Kidney tubule cell (primary cell): ENCODE results near the gene PRKX.
"Not testable (repeated sequence)": the region's sequence is repeated elsewhere in the genome, so short reads cannot be mapped to it uniquely, and the experiment has no call there.

ENCODE experiments used
- DNase-seq: peaks from one replicate; pipeline ENCODE4 v3.0.0-alpha.2; 2018; ENCODE audit warnings: low spot score

The PRKX gene

DNA sequence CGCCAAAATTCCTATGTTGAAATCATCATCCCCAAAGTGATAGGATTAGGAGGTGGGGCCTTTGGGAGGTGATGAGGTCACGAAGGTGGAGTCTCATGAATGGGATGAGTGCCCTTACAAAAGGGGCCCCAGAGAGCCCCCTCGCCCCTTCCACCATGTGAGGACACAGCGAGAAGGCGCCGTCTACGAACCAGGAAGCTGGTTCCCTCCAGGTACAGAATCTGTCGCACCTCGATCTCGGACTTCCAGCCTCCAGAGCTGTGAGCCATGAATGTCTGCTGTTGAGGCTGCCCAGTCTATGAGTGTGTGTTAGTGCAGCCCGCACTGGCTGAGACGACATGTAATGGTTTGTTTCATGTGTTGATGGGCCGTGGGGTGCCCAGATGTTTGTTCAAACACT is 60.3 kb downstream of the PRKX start:
- DNase-seq: no peak

DNA sequence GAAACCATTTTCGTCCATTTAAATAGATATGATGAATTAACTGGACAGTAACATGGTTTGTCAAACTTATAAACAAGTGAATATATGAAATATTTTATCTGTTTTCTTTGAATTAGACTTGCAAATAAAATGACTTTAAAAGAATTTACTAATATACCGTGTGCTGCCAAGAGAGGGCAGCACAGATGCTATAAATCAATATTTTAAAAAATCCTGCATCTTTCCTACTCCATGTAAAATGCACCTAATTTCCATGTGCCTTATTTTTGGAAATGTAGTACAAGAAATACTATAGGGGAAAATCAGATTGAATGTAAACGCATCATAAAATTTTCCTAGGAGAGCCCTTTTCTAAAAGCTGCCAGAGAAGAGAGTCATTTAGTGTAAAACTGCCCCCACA is 62.2 kb downstream of the PRKX start:
- peak; percentile 44 for DNase-seq

DNA sequence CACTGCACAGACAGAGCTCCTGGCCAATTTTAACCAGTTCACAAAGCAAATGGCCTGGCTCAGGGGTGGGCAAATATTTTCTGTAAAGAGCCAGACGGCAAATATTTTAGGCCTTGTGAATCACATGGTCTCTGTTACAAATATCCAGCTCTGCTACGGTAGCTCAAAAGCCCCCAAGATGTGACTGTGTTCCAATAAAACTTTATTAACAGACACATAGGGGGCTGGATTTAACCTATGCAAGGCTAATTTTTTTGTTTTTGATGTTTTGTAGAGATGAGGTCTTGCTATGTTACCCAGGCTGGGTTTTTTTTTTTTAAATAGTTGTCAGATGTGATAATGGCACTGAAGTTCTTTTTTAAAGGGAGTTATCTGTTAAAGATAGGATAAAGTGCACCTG is 65.4 kb downstream of the PRKX start:
- DNase-seq: no peak

DNA sequence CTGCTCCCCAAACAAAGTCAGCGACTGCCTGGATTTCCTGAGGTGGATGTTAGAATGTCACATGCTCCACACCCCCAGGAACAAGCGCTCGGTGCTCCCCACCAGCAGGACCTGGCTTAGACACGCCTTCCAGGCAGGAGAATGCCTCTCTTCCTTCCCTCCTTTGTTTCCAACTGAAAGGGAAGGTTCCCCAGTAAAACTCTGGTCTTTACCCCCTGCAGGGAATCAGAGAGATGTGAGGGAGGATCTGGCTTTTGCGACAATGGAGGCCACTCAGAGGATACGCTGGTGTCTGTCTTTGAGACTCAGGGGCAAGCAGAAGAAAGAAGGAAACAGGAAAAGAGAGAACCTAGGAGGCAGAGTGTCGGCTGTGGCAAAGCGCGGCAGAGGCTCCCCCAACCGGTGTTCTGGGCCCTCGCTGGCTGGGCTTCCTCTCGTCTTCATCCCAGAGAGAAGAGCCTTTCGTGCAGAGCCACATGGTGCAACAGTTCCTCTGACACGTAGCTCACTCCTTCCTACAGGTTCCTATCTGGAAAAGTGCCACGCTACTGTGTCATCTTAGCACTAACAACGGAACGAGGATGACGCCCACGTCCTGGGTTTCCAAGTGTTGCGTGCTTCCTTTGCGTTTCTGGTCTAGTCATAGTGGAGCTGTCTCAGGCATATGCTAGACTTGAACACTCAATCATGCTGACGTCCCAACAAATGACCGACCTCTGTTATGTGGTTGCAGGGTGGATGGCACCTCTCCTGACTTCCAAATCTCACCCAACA is 73.4 kb downstream of the PRKX start:
- DNase-seq: not testable (repeated sequence)

DNA sequence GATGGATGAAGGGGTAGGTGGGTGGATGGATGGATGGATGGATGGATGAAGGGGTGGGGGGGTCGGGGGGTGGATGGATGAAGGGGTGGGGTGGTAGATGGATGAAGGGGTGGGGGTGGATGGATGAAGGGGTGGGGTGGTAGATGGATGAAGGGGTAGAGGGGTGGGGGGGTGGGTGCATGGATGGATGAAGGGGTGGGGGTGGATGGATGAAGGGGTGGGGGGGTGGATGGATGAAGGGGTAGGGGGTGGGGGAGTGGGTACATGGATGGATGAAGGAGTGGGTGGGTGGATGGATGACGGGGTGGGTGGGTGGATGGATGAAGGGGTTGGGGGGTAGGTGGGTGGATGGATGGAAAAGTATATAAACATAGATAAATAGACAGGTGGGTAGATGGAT is 74.2 kb downstream of the PRKX start:
- DNase-seq: no peak

DNA sequence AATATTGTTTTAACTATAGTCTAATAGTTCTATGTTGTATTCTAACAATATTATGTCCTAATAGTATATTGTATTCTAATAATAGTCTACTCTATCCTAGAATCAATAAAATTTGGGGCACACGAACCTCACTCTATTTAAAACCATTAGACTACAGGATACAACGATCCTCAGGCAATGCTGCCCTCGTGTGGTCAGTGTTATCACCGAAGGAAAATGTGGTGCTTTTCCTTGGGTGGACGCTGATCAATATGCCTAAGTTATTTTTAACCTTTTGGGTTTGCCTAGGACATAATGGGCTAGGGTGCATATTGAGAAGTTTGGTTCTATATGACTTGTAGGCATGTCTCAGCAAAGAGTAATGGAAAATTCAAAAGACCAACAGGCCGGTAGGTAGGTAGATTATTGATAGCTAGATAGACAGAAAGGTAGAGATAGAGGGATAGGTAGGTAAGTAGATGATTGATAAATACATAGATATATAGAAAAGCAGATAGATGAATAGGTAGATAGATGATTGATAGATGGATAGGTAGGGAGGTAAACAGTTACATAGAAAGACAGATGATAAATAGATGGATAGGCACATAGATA is 75.1 kb downstream of the PRKX start:
- DNase-seq: peak; percentile 44

DNA sequence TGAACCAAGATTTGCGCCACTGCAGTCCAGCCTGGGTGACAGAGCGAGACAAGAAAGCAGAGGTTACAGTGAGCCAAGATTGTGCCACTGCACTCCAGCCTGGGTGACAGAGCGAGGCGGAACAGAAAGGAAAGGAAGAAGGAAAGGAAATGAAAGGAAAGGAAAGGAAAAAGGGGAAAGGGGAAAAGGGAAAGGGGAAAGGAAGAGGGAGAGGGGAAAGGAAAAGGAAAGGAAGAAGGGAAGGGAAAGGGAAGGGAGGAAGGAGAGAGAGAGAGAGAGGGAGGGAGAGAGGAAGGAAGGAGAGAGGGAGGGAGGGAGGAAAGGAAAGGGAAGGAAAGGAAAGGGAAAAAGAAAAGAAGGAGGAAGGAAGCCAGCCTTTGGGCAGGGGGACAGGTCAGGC is 76.6 kb downstream of the PRKX start:
- DNase-seq: no peak

DNA sequence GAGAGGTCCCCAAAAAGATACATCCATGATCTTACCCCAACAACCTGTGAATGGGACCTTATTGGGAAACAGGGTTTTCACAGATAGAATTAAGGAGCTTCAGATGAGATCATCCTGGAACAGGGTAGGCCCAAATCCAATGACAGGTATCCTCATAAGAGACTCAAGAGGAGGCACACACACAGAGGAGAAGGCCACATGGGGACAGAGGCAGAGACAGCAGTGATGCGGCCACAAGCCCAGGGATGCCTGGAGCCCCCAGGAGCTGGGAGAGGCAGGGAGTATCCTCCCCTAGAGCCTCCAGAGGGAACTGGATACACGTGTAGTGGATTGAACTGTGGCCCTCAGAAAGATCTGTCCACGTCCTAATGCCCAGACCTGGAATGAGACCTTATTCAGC is 82.3 kb downstream of the PRKX start:
- DNase-seq: no peak

DNA sequence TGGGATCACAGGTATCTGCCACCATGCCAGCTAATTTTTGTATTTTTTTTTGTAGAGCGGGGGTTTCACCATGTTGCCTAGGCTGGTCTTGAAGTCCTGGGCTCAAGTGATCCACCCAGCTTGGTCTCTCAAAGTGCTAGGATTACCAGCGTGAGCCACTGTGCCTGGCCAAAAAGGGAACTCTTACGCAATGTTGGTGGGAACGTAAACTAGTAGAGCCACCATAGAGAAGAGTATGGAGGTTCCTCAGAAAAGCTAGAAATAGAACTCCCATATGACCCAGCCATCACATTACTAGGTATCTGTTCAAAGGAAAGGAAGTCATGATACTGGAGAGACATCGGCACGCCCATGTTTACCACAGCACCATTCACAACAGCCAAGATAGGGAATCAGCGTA is 85.9 kb downstream of the PRKX start:
- DNase-seq: no peak

DNA sequence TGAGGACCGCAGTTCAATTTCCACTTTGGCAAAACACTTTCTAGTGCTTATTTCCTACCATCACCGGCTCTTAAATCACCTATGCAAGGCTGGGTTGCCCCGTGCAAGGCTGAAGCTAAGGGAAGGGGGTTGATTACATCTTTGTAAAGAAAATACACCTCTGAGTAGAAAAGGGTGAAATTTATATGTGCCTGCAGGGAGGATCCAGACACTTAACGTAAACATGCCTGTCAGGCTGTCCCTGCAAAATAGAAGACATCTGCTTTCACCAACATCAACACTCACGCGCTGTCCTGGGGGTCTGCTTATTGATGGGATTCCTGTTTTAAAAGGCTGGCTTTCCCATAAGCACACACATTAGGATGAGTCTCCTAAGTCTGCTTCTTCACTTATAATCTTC is 92.0 kb downstream of the PRKX start:
- DNase-seq: no peak

DNA sequence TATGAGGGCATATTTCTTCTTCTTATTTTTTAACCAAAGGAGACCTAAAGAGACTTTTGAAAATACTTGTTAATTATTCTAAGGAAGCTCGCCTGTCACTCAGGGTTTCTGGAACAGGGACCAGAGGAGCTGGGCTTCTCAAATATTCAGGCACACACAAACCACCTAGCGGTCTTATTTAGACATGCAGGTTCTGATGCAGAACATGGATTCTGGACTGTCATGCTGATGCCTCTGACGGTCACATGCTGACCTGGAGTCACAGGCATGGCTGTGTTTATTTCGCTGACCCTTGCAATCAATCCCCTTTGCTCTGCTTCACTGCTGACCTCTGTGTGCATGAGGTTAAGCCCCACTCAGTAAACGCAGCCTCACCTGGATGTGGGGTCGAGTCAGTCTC is 101.7 kb downstream of the PRKX start:
- not testable (repeated sequence) for DNase-seq

DNA sequence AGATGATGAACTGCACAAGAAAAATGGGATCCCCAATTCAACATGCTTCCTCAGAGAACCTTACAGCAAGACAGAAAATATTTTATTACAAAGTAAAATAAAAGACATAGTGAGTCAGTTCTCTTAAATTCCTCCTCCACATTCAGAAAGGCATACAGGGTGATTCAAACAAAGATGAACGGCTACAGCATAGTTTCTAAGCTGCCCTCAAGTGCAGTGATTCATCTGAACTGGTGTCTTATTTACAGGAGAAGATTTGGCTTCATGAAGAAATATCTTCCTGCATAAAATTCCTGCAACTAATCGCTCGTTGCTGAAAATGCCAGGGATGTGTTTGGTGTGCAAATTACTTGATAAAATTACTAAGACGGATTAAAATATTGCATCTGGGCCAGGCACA is 103.6 kb downstream of the PRKX start:
- peak; percentile 51 for DNase-seq

DNA sequence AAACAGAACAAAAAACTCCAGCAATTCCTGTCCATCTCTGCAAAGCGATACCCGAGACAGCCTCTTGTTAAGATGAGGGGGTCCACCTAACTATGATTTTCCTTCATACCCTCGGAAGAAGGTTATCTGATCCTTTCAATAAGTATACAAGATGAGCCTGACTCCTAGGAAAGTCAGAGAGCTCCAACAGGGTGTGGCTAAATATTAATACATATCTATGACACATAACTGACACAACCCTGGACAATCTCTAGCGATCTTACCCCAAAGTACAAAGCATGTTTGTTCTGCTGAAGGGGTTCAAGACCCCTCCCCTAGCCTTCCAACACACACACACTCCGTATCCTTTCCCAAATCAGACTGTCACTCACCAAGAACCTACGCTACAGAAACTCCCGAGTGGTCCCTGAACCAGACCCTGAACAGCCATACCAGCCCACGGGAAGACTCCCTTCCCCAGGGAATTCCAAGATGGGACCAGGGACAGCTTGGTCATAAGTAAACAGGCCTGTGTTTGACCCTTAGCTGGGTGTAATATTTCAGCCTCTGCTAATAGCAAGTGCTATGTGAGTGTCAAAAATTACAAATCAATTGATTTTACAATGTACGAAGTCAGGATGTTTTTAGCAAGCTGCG is 110.3 kb downstream of the PRKX start:
- no peak for DNase-seq

DNA sequence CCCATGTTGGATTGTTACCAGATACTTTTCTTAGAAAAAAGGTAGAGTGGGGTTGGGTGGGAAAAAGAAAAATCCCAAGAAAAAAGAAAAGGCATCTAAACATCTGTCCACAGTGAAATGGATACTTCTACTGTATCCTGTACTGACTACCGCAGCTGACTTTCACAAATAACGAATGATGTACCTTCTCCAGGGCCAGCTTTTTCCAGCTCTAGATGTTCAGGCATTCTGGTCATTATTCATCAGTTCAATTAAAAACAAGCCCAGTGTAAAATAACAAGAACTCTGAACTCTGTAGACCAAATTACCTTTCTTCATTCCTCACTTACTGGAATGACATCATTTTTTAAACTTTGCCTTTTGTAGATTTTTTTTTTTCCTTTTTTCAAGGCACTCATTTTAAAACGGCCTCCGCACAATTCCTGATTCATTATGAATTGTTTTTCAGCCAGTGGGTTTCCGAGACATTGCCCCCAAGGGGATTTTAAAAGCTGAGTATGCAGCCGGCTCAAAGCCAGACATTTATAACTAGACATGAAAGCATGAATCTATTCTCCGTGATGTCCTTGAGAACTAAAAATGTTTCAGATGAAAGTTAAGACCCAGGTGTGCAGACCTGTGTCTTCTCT is 113.5 kb downstream of the PRKX start:
- no peak for DNase-seq

DNA sequence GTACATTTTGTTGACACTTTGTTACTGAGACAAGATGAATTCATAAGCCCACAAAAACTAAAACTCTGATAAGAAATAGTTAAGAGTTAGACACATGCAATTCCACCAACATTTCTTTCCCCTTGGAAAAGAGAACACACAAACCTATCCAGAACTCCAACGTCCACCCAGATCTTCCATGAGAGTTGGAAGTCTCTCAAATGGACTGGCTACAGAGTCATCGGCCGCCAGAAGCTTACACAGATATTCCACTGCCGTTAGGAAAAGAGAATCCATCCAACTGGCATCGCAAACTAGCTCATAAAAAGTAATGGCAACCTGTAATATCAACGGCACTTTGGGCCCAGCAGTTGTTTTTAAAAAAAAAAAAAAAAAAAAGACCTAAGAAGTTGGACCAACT is 114.7 kb downstream of the PRKX start:
- no peak for DNase-seq

DNA sequence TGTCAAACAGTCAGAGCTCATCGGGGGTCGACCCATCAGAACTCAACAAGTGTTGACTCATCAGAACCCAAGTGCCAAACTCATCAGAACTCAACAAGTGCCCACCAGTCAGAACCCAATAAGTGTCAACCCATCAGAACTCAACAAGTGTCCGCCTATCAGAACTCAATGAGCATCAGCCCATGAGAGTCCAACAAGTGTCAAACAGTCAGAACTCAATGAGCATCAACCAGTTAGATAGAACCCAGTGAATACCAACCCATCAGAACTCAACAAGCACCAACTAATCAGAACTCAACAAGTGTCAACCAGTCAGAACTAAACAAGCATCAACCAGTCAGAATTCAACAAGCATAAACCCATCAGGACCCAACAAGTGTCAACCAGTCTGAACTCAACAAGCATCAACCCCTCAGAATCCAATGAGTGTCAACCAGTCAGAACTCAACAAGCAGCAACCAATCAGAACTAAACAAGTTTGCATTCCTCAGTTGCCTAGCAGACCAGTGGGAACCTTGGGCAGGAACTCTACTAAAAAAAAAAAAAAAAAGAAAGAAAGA is 115.3 kb downstream of the PRKX start:
- DNase-seq: no peak

DNA sequence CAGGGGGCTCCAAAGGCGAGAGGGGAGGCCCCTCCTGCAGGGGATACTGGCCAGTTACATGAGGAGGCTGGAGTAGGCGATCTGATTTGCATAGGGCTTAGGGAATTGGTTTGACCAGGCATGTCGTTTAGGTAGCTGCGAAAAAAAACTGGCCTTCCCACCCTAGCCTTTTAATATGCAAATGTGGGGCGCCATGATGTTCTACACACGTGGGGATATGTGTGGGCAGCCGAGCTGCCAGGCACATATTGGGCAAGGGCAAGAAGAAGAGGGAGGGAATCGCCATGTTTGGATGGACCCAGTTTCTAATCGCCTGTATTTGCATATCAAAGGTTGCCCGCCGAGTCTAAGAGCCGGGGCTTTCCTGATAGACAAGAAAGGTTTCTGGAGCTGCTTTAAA is 121.3 kb downstream of the PRKX start:
- DNase-seq: no peak

DNA sequence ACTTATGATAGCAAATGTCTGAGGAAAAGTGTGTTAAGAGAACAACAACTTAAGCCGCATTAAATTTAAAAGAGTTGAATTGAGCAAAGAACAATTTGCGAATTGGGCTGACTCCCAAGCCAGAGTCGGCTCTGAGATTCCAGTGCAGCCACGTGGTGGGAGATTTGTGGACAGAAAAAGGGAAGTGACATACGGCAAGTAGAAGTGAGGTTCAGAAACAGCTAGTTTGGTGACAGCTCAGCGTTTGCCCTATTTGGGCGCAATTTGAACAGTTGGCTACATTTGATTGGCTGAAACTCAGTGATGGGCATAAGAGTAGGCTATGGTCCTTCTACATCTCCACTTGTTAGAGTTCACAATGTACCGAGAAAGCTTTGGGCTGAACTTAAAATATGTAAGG is 124.0 kb downstream of the PRKX start:
- no peak for DNase-seq

DNA sequence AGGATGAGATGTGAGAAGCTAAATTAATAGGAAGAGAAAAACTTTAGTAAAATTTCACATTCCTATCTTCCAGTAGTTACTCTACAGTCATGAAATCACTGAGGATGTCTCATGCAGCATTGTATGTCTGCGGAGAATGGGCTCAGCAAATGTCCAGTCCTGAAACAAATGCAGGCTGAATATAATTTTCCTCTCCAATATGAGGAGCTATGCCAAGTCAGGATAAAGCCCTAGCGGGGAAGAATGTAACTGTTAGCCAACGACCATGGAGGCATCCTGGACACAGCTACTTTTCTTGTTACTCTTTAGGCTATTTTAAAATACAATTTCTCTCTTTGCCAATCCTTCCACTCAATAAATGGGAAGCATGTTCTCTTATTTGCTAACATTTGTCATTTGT is 127.7 kb downstream of the PRKX start:
- no peak for DNase-seq

DNA sequence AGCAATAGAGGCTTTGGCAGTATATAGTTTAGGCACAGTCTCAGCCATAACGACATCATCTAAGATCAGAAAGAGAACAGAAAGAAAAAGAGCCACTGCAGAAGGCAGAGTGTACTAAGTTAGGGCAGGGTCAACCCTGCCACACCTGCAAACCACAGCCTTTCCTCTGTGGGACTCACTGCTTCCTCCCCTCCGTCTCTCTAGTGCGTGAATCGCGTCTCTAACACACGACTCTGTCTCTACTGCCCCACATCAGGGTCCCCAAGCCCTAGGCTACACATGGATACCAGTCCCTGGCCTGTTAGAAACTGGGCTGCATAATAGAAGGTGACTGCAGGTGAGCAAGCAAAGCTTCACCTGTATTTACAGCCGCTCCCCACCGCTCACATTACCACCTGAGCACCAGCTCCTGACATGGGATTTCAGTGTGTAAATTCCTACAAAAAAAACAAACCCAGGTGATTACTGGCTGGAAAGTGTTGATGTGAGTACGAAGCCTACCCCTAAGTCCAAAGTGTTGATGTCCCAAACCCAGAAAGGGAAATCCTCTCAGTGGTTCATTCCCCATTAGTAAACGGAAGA is 128.9 kb downstream of the PRKX start:
- no peak for DNase-seq

DNA sequence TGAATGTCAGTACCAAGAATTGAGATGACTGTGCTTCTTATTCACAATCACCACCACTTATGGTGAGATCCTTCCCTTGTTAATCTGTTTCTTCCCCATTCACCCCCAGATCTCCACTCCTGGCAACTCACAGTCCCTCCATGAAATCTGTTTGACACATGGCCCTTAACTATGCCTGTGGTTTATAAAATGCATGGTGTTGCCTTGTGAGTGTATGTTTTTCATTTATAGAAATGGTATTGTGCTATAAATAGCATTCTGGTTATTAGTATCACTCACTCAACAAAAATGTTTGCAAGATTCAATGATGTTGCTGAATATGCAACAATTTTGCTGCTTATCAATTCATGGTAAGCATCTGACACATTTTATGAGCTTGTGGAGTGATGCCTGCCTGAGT is 131.0 kb downstream of the PRKX start:
- DNase-seq: no peak

DNA sequence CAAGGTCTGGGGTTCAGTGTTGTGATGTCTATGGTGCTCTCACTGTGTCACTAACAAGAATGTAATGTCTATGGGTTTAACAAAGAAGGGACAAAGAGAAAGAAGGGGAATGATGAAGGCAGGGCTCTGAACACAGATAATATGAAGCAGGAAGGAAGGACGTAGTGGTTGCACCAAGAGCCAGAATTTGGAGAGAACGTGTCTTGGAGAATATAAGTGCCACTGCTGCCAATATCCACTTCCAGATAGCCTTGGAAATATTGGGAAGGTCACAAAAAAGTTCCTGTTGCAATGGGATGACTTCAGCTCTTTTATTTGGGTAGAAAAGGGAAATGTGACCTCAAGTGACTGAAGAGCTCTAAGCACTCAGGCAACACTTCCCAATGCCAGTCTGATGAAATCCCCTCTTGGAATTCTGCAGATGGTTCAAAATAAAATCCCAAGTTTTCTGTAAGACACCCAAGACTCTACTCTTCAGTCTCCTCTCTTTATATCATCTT is 131.8 kb downstream of the PRKX start:
- no peak for DNase-seq
